Pancreas (tissue), 10 donors: ENCODE data around the gene TMEM41B. TPM values are rescaled to one million over a fixed set of nuclear protein-coding genes. Genes with fewer than 3 reads are reported as not detected.
A peak's percentile ranks its signal among the peaks of the same experiment; 100 is the strongest.

Experiments used
- ATAC-seq, 4 donors: fragments of 200-7000 bp; cut with Tn5 transposase; one replicate each; pipeline versions ENCODE4 v1.8.0 to v1.9.1; 2020; ENCODE audit warnings: mild to moderate bottlenecking in 4 of 4, moderate library complexity in 4 of 4
- DNase-seq, 6 donors: peaks; one replicate each; pipeline ENCODE4 v3.0.0-alpha.2; 2020
- FAIRE-seq: peaks from 2 replicates; lab custom pipeline; 2012; peaks lifted over from hg19 to GRCh38; lab: Jason Lieb, UNC
- H3K27ac ChIP-seq, 4 donors: fragments of 200-600 bp; sonication (generic); 1 replicate in 3 of 4; 2 replicates in 1 of 4; pipeline versions ENCODE4 v1.5.0 to v1.8.0; 2020
- H3K27me3 ChIP-seq, 4 donors: fragments of 200-600 bp; one replicate each; pipeline ENCODE4 v1.8.0; 2021
- H3K36me3 ChIP-seq, 3 donors: fragments of 200-600 bp; sonication (generic) in 1 of 3; one replicate each; pipeline versions ENCODE4 v1.5.0 to v1.8.0; 2020 to 2021
- H3K4me1 ChIP-seq, 3 donors: fragments of 200-600 bp; one replicate each; pipeline ENCODE4 v1.8.0; 2021
- H3K4me3 ChIP-seq, 4 donors: fragments of 200-600 bp; sonication (generic) in 2 of 4; one replicate each; pipeline versions ENCODE4 v1.5.0 to v1.8.0; 2020 to 2021
- H3K9me3 ChIP-seq, 4 donors: fragments of 200-600 bp; one replicate each; pipeline ENCODE4 v1.8.0; 2021
- CTCF ChIP-seq, 4 donors: fragments of 200-600 bp; sonication (generic) in 3 of 4; IDR thresholded peaks; one replicate each; pipeline versions ENCODE4 v1.5.0 to v1.8.0; 2021; ENCODE audit warnings: antibody characterized with exemption in 4 of 4
- WGBS, 2 donors: extraction: QIAGEN DNeasy Blood & Tissue Kit; methylation state at CpG; one replicate each; pipeline ENCODE4 v1.1.7; 2013; 5-methylcytosine and 5-hydroxymethylcytosine counted together
- intact Hi-C, 3 donors: fragments of 100-400 bp; cut with DNase I; formaldehyde crosslinking; loops; one replicate each; pipeline versions ENCODE4 v1.11.1 to v1.14.2; 2022
- polyA plus RNA-seq, 2 donors: library from polyadenylated mRNA; stranded (reverse); fragments of 200-250 nt; gene quantifications; one replicate each; pipeline ENCODE4 v1.2.3, GENCODE V29; 2013
- total RNA-seq, 6 donors: library from RNA; stranded (reverse); fragmentation: NEBNext Ultra II Directional in 4 of 6; extraction: Animal tissue kit (Norgen Biotek cat#: 25700) in 4 of 6; gene quantifications; one replicate each; pipeline versions ENCODE4 v1.2.1 to v1.2.4, GENCODE V29; 2021 to 2023
- donor health status: healthy with polysubstance abuse.
- donor health status: DM: no; HTN: no; CAD: no; lungs with moderate emphysema.
- donor health status: DM: no; HTN: no; CAD: no.
- donor health status: control.
- donor health status: control.
- donor health status: Bipolar disorder and iron deficiency.
- donor health status: DM: yes; HTN: yes; CAD: no.
- donor health status: DM: no; HTN: no; CAD: no.
- donor health status: DM: no; HTN: no; CAD: no.
- donor health status: DM: yes; HTN: yes; CAD: no.

TMEM41B gene
- total and polyA plus RNA-seq, 8 donors: 13.4 to 20.9 (median 16.3) TPM

- Histone ChIP-seq H3K27me3 (no peaks in the 10 kb centered on the region), H3K9me3 (no peaks in the 10 kb centered on the region), H3K36me3 (no peaks in the 10 kb centered on the region), H3K4me1 (no peaks in the 10 kb centered on the region), H3K4me3 (no peak overlapping the region), H3K27ac (no peak overlapping the region)
- no peak for TF ChIP-seq CTCF (IDR thresholded peaks at IDR 0.05)
- no peak for FAIRE-seq
- DNase-seq: no peak
- intact Hi-C loops: no loop called here
- ATAC-seq: peak in 2 of 4 donors; percentile 36 to 60
- 90 to 93% methylated on average over 15 of the region's 15 CpGs for WGBS, 2 donors
These were observed 40.7 kb downstream of the TMEM41B start for GRCh38 chr11:9273376-9274336.

- intact Hi-C loops: no loop called here
- WGBS, 2 donors: 91 to 94% methylated on average over 2 of the region's 2 CpGs
- H3K36me3 ChIP-seq: no peaks in the 10 kb centered on the region
- no peak overlapping the region for H3K4me3 ChIP-seq
- FAIRE-seq: no peak
- H3K27me3 ChIP-seq: no peaks in the 10 kb centered on the region
- H3K4me1 ChIP-seq: peaks cover 0 to 6% (median 5%) of the 10 kb centered on the region in 3 donors
- no peak overlapping the region for H3K27ac ChIP-seq
- TF ChIP-seq CTCF (IDR thresholded peaks at IDR 0.05): no peak
- no peak for ATAC-seq
- H3K9me3 ChIP-seq: no peaks in the 10 kb centered on the region
- DNase-seq: no peak
These were observed 44.8 kb downstream of the TMEM41B start for GRCh38 chr11:9269492-9270013.

GRCh38 chr11:9267680-9268079, 46.7 kb downstream of the TMEM41B start:
- DNase-seq (no peak), FAIRE-seq (no peak), ATAC-seq (no peak)
- Histone ChIP-seq H3K36me3 (no peaks in the 10 kb centered on the region), H3K4me3 (no peak overlapping the region), H3K27me3 (no peaks in the 10 kb centered on the region), H3K27ac (no peak overlapping the region), H3K9me3 (no peaks in the 10 kb centered on the region), H3K4me1 (peaks cover 0 to 6% (median 5%) of the 10 kb centered on the region in 3 donors)
- no peak for TF ChIP-seq CTCF (IDR thresholded peaks at IDR 0.05)
- intact Hi-C loops: no loop called here
- 93 to 98% methylated on average over 4 of the region's 4 CpGs for WGBS, 2 donors

GRCh38 chr11:9266926-9267325, 47.5 kb downstream of the TMEM41B start:
- Histone ChIP-seq H3K4me3 (no peak overlapping the region), H3K27ac (peak overlapping the region; percentile 96 to 100 (median 99)), H3K27me3 (no peaks in the 10 kb centered on the region), H3K4me1 (peaks cover 0 to 12% (median 6%) of the 10 kb centered on the region in 3 donors), H3K9me3 (no peaks in the 10 kb centered on the region), H3K36me3 (no peaks in the 10 kb centered on the region)
- WGBS, 2 donors: 97 to 98% methylated on average over 8 of the region's 8 CpGs
- intact Hi-C loops: no loop called here
- FAIRE-seq: no peak
- no peak for TF ChIP-seq CTCF (IDR thresholded peaks at IDR 0.05)
- ATAC-seq: no peak
- DNase-seq: no peak
